Osteoblast (primary cell): ENCODE results near the gene ANO2. TPM values are rescaled to one million over a fixed set of nuclear protein-coding genes. Genes with fewer than 3 reads are reported as not detected.

Experiments
- DNase-seq: peaks from one replicate; pipeline ENCODE4 v3.0.0; 2011; ENCODE audit warnings: low spot score, mixed read lengths; ENCODE audit not compliant: insufficient read length; ENCODE audit errors: missing footprints
- H2AFZ ChIP-seq: 2 replicates; pipeline ENCODE4 v1.6.0; 2011; ENCODE audit warnings: mild to moderate bottlenecking, low read length
- H3K27ac ChIP-seq: 2 replicates; pipeline ENCODE4 v1.5.1; 2011; ENCODE audit warnings: mild to moderate bottlenecking, low read depth, low read length, moderate library complexity
- H3K27me3 ChIP-seq: 2 replicates; pipeline ENCODE4 v1.6.0; 2012; ENCODE audit warnings: mild to moderate bottlenecking, control low read depth, inconsistent platforms, low read length, moderate library complexity; ENCODE audit not compliant: insufficient read depth
- H3K36me3 ChIP-seq: 2 replicates; pipeline ENCODE4 v1.5.1; 2011; ENCODE audit warnings: mild to moderate bottlenecking, low read length, control low read depth, moderate library complexity; ENCODE audit not compliant: insufficient read depth
- H3K4me1 ChIP-seq: 2 replicates; pipeline ENCODE4 v1.5.1; 2011; ENCODE audit warnings: mild to moderate bottlenecking, low read length, control low read depth, moderate library complexity; ENCODE audit not compliant: insufficient read depth
- H3K4me2 ChIP-seq: 2 replicates; pipeline ENCODE4 v1.6.0; 2011; ENCODE audit warnings: mild to moderate bottlenecking, low read length; ENCODE audit not compliant: insufficient read depth
- H3K4me3 ChIP-seq: fragments of 200-600 bp; sonication (generic); 3 replicates; pipeline ENCODE4 v1.5.1; 2012; ENCODE audit warnings: mild to moderate bottlenecking, low read length, inconsistent platforms; ENCODE audit not compliant: insufficient read depth
- H3K79me2 ChIP-seq: 2 replicates; pipeline ENCODE4 v1.6.0; 2012; ENCODE audit warnings: mild to moderate bottlenecking, low read length, control low read depth, inconsistent platforms; ENCODE audit not compliant: insufficient read depth
- H3K9me3 ChIP-seq: 2 replicates; pipeline ENCODE4 v1.5.1; 2011; ENCODE audit warnings: low read depth, low read length, control low read depth
- H4K20me1 ChIP-seq: 2 replicates; pipeline ENCODE4 v1.6.0; 2012; ENCODE audit warnings: mild to moderate bottlenecking, low read length, control low read depth; ENCODE audit not compliant: insufficient read depth
- total RNA-seq: library from RNA; depleted of rRNA; stranded (reverse); fragments of >200 nt; gene quantifications from 2 replicates; pipeline ENCODE4 v1.2.3, GENCODE V29; 2012
- TF ChIP-seq, protein P1 (sequence below): IDR thresholded peaks from 2 replicates; pipeline ENCODE4 v1.5.1; 2011; ENCODE audit warnings: mild to moderate bottlenecking, low read depth, low read length, moderate library complexity; ENCODE audit errors: extremely low read depth

Gene ANO2
- total RNA-seq, 1 donor: under 0.01 TPM

DNA sequence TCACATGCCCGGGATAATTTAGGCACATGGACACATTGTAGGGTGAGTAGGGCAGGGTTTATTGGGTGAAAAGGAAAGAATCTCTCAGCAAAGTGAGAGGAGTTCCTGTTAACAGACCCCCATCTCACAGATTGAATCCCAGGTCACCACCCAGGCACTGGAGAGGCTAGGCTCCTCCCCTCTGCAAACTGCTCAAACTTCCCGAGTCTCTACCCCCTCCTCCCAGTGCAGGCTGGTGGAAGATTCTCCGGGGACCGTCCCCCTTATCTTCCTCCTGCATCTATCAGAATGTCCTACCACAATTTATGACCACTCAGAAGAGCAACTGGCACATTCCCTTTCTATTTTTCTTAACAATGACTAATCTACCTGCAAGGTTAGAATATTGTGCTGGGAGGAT is 387.2 kb downstream of the ANO2 start:
- Histone ChIP-seq H4K20me1 (no peaks in the 10 kb centered on the region), H3K27me3 (no peaks in the 10 kb centered on the region)
- TF ChIP-seq, protein P1, sequence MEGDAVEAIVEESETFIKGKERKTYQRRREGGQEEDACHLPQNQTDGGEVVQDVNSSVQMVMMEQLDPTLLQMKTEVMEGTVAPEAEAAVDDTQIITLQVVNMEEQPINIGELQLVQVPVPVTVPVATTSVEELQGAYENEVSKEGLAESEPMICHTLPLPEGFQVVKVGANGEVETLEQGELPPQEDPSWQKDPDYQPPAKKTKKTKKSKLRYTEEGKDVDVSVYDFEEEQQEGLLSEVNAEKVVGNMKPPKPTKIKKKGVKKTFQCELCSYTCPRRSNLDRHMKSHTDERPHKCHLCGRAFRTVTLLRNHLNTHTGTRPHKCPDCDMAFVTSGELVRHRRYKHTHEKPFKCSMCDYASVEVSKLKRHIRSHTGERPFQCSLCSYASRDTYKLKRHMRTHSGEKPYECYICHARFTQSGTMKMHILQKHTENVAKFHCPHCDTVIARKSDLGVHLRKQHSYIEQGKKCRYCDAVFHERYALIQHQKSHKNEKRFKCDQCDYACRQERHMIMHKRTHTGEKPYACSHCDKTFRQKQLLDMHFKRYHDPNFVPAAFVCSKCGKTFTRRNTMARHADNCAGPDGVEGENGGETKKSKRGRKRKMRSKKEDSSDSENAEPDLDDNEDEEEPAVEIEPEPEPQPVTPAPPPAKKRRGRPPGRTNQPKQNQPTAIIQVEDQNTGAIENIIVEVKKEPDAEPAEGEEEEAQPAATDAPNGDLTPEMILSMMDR: no peak

DNA sequence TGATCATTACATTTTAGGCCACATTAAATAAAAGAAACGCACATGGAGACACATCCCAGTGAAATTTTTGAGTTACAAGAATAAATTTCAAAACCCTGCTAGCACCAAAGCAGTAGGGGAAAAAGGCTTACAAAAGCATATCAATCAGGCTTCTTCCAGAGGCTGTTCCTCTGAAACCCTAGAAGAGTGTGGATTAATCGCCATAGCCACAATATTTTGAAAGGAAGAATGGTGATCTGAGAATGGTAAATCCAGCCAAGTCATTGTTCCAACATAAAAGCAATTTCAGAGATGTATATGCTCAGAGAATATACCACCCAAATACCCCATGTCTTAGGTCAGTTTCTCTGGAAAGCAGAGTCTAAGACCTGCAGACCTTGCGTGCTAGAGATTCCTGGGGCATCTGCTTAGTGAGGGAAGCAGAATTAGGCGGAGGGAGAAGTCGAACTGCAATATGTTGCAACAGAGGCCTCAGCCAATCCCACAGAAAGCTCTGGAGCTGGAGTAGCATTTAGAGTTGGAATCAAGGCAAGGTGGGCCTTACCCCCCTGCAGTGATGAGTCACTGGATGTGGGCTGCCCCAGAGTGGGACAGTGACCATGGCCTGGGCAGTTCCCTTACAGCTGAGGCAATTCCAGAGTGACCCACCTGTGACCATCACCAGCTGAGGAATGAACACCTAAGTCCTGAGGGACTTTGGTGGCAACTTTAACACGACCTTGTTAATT is 387.9 kb downstream of the ANO2 start:
- H3K4me3 ChIP-seq: no peak overlapping the region
- no peaks in the 10 kb centered on the region for H3K36me3 ChIP-seq
- no peak overlapping the region for H3K27ac ChIP-seq
- H3K4me2 ChIP-seq: no peak overlapping the region
- no peaks in the 10 kb centered on the region for H4K20me1 ChIP-seq
- H3K79me2 ChIP-seq: no peaks in the 10 kb centered on the region
- TF ChIP-seq, protein P1: no peak
- no peak overlapping the region for H2AFZ ChIP-seq
- H3K9me3 ChIP-seq: no peaks in the 10 kb centered on the region
- no peaks in the 10 kb centered on the region for H3K4me1 ChIP-seq
- H3K27me3 ChIP-seq: no peaks in the 10 kb centered on the region
- DNase-seq: no peak

More for the DNA sequence above, 387.2 kb downstream of the ANO2 start:
- H3K79me2 ChIP-seq: no peaks in the 10 kb centered on the region
- H3K4me1 ChIP-seq: no peaks in the 10 kb centered on the region
- no peaks in the 10 kb centered on the region for H3K9me3 ChIP-seq
- no peak overlapping the region for H3K27ac ChIP-seq
- H3K36me3 ChIP-seq: no peaks in the 10 kb centered on the region
- H2AFZ ChIP-seq: no peak overlapping the region
- H3K4me2 ChIP-seq: no peak overlapping the region
- DNase-seq: no peak
- H3K4me3 ChIP-seq: no peak overlapping the region

DNA sequence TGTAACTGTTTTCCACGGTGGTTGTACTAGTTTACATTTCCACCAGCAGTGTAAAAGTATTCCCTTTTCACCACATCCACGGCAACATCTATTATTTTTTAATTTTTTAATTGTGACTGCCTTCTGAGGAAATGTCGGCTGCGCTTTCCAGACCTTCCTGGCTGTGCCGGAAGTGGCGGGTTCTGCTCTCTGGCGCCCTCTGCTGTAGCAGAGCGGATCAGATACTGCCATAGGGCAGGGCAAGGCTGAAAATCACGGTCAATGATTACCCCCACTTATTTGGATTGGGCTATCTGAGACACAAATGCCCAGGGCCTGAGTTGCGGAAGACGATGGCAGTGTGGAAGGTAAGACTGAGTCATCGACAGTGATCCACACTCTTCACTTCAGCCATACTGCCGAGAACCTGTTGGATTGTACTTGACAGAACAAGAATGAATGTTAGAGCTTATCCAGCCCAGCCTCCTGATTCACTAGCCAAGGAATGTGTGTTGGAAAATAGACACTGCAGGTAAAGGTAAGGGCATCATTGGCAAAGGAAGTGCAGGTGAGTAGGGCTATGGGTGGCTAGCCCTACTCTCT is 388.9 kb downstream of the ANO2 start:
- Histone ChIP-seq H3K9me3 (no peaks in the 10 kb centered on the region), H3K4me1 (no peaks in the 10 kb centered on the region), H3K4me2 (no peak overlapping the region), H4K20me1 (no peaks in the 10 kb centered on the region), H3K36me3 (no peaks in the 10 kb centered on the region), H2AFZ (no peak overlapping the region), H3K27me3 (no peaks in the 10 kb centered on the region), H3K27ac (no peak overlapping the region), H3K4me3 (no peak overlapping the region), H3K79me2 (no peaks in the 10 kb centered on the region)
- TF ChIP-seq, protein P1: no peak
- no peak for DNase-seq

DNA sequence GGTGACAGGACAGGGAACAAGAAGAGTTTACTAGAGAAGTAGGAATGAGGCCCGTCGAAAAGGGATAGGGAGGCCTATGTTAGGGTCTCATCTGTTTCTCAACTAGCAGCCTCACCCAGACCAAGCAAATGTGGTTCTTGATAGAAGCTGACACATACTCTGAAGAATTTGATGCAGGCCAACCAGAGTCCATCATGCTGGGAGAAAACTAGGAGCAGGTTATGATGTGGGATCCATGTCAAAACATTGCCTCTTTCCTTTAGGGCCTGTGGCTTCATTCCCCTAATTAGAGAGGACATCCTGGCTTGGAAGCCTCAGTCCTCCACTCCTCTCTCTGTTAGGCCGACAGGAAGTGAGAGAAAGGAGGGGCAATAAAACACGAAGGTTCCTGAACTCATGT is 390.3 kb downstream of the ANO2 start:
- no peak for DNase-seq
- H3K4me1 ChIP-seq: no peaks in the 10 kb centered on the region
- no peak overlapping the region for H3K4me2 ChIP-seq
- H2AFZ ChIP-seq: no peak overlapping the region
- H3K27me3 ChIP-seq: no peaks in the 10 kb centered on the region
- H3K36me3 ChIP-seq: no peaks in the 10 kb centered on the region
- no peaks in the 10 kb centered on the region for H3K9me3 ChIP-seq
- H3K79me2 ChIP-seq: no peaks in the 10 kb centered on the region
- H4K20me1 ChIP-seq: no peaks in the 10 kb centered on the region
- H3K4me3 ChIP-seq: no peak overlapping the region
- no peak overlapping the region for H3K27ac ChIP-seq
- TF ChIP-seq, protein P1: no peak
